Mesothelial cell of epicardium (in vitro differentiated cells): ENCODE results near the gene CLINT1. TPM values are rescaled to one million over a fixed set of nuclear protein-coding genes. Genes with fewer than 3 reads are reported as not detected.

Experiments
- DNase-seq, 2 experiments: peaks; one replicate each; pipeline ENCODE4 v3.0.0; 2021; ENCODE audit warnings: low spot score in 2 of 2; ENCODE audit not compliant: unreplicated experiment in 2 of 2
- H3K27ac Mint-ChIP-seq: 2 replicates; pipeline ENCODE4 v1.8.0; 2021; ENCODE audit warnings: mixed read lengths
- H3K27me3 Mint-ChIP-seq: 2 replicates; pipeline ENCODE4 v1.8.0; 2021; ENCODE audit warnings: low read depth, mixed read lengths
- H3K36me3 Mint-ChIP-seq: 2 replicates; pipeline ENCODE4 v1.8.0; 2021; ENCODE audit warnings: mixed read lengths
- H3K4me1 Mint-ChIP-seq: 2 replicates; pipeline ENCODE4 v1.8.0; 2021; ENCODE audit warnings: mixed read lengths
- H3K4me3 Mint-ChIP-seq: 2 replicates; pipeline ENCODE4 v1.8.0; 2021; ENCODE audit warnings: mild to moderate bottlenecking, moderate library complexity, mixed read lengths
- H3K9me3 Mint-ChIP-seq: 2 replicates; pipeline ENCODE4 v1.8.0; 2021; ENCODE audit warnings: mixed read lengths
- total RNA-seq: library from RNA; stranded (reverse); gene quantifications from 3 replicates; pipeline ENCODE4 v1.2.1, GENCODE V29; 2021
- TF ChIP-seq, protein P1 (sequence below): fragments of 200-600 bp; sonication (generic); IDR thresholded peaks from one replicate; pipeline ENCODE4 v1.5.0; 2021; ENCODE audit warnings: antibody characterized with exemption; ENCODE audit not compliant: unreplicated experiment

The CLINT1 gene
- total RNA-seq, 1 donor from 2014 or later, result 74.8 TPM

GRCh38 chr5:157845914-157846598 is 12.9 kb downstream of the CLINT1 start:
- TF ChIP-seq, protein P1, sequence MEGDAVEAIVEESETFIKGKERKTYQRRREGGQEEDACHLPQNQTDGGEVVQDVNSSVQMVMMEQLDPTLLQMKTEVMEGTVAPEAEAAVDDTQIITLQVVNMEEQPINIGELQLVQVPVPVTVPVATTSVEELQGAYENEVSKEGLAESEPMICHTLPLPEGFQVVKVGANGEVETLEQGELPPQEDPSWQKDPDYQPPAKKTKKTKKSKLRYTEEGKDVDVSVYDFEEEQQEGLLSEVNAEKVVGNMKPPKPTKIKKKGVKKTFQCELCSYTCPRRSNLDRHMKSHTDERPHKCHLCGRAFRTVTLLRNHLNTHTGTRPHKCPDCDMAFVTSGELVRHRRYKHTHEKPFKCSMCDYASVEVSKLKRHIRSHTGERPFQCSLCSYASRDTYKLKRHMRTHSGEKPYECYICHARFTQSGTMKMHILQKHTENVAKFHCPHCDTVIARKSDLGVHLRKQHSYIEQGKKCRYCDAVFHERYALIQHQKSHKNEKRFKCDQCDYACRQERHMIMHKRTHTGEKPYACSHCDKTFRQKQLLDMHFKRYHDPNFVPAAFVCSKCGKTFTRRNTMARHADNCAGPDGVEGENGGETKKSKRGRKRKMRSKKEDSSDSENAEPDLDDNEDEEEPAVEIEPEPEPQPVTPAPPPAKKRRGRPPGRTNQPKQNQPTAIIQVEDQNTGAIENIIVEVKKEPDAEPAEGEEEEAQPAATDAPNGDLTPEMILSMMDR, result no peak
- Mint-ChIP-seq H3K27me3 (no peaks in the 10 kb centered on the region), H3K9me3 (peaks cover 17% of the 10 kb centered on the region), H3K4me3 (no peak overlapping the region), H3K4me1 (peaks cover 5% of the 10 kb centered on the region), H3K36me3 (peaks cover 22% of the 10 kb centered on the region), H3K27ac (no peak overlapping the region)
- DNase-seq, result no peak

DNA sequence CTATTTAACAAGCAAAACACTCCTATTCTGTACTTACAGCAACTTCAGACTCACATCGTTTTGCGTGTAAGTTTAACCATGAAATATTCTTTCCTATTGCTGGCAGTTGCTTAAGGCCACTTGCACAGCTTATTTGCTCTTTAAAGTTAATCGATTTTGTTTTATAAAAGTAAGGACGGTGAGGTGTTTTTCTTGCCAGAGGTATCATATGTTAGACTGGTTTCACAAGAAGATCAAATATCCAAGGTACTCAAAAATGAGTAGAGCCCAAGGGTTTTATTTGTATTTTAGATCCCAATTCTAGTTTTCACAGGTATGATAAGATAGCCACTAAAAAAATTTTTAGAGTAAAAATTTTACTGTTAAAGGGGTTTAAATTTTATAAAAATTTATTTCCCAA is 16.2 kb downstream of the CLINT1 start:
- peaks cover 9% of the 10 kb centered on the region for H3K4me1 Mint-ChIP-seq
- H3K27ac Mint-ChIP-seq, result peak overlapping the region; percentile 54
- peaks cover 19% of the 10 kb centered on the region for H3K36me3 Mint-ChIP-seq
- TF ChIP-seq, protein P1, result no peak
- peaks cover 17% of the 10 kb centered on the region for H3K9me3 Mint-ChIP-seq
- no peak overlapping the region for H3K4me3 Mint-ChIP-seq
- no peak for DNase-seq
- H3K27me3 Mint-ChIP-seq, result no peaks in the 10 kb centered on the region

- no peak for DNase-seq
- peaks cover 13% of the 10 kb centered on the region for H3K9me3 Mint-ChIP-seq
- H3K36me3 Mint-ChIP-seq, result peaks cover 14% of the 10 kb centered on the region
- H3K27ac Mint-ChIP-seq, result no peak overlapping the region
- TF ChIP-seq, protein P1, result no peak
- H3K4me1 Mint-ChIP-seq, result peaks cover 9% of the 10 kb centered on the region
- no peaks in the 10 kb centered on the region for H3K27me3 Mint-ChIP-seq
- H3K4me3 Mint-ChIP-seq, result no peak overlapping the region
Observed at GRCh38 chr5:157842185-157842584, 16.8 kb downstream of the CLINT1 start.

DNA sequence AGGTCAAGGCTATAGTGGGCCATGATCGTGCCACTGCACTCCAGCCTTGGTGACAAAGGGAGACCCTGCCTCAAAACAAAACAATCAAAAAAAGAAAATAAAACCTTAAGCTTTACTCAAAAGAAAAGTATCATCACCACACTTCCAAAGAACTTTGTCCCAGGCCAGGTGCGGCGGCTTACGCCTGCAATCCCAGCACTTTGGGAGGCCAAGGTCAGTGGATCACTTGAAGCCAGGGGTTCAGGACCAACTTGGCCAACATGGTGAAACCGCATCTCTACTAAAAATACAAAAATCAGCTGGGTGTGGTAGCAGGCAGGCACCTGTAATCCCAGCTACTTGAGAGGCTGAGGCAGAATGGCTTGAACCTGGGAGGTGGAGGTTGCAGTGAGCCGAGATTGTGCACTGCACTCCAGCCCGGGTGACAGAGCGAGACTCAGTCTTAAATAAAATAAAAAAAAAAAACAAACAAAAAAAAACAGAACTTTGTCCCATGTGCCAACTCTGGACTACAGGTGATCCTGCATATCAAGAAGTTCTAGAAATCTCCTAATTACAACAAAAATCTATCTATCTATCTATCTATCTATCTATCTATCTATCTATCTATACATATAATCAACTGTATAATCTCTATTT is 19.7 kb downstream of the CLINT1 start:
- TF ChIP-seq, protein P1, result no peak
- Mint-ChIP-seq H3K27ac (no peak overlapping the region), H3K4me1 (peaks cover 9% of the 10 kb centered on the region), H3K9me3 (no peaks in the 10 kb centered on the region), H3K36me3 (peaks cover 6% of the 10 kb centered on the region), H3K4me3 (no peak overlapping the region), H3K27me3 (no peaks in the 10 kb centered on the region)
- no peak for DNase-seq

- Mint-ChIP-seq H3K9me3 (no peaks in the 10 kb centered on the region), H3K27me3 (no peaks in the 10 kb centered on the region), H3K36me3 (peaks cover 6% of the 10 kb centered on the region), H3K4me3 (no peak overlapping the region), H3K4me1 (peaks cover 9% of the 10 kb centered on the region), H3K27ac (no peak overlapping the region)
- TF ChIP-seq, protein P1, result no peak
- DNase-seq, result no peak
Observed at GRCh38 chr5:157836121-157836753, 22.7 kb downstream of the CLINT1 start.
